Melanocyte of skin (primary cell): ENCODE measurements around the gene PPP1R26. TPM values are rescaled to one million over a fixed set of nuclear protein-coding genes. Genes with fewer than 3 reads are reported as not detected.

Experiments
- total RNA-seq, 2 donors: library from RNA; depleted of rRNA; stranded (reverse); fragments of >200 nt; gene quantifications; 2 replicates each; pipeline ENCODE4 v1.2.3, GENCODE V29; 2012

The PPP1R26 gene
- total RNA-seq, result 10 to 100 TPM; 13.1 to 16.3 TPM

GRCh38 chr9:135479469-135480052 lies at the start of gene PPP1R26:
Gene PPP1R26, plus strand, starts transcription at chr9:135479782. Its CDS starts 4,729 bp downstream, at chr9:135484511.

GRCh38 chr9:135500525-135501260 lies 21.1 kb downstream of the PPP1R26 start, which contains the start of gene MRPS2:
Gene MRPS2, plus strand, starts transcription at chr9:135500682. Its CDS starts 29 bp downstream, at chr9:135500711.

GRCh38 chr9:135520916-135521607 lies 41.5 kb downstream of the PPP1R26 start, which contains the start of gene LCN1:
Gene LCN1, plus strand, starts transcription at chr9:135521440. Its CDS starts 58 bp downstream, at chr9:135521498.

Other genes with a start within 250 kb of the PPP1R26 start
- 10 to 100 TPM; 25.1 to 57.3 TPM for gene MRPS2, start 20.9 kb downstream of the PPP1R26 start, total RNA-seq
- gene LCN1, start 41.7 kb downstream of the PPP1R26 start, total RNA-seq, result not detected
- not detected for gene OBP2A, start 66.3 kb downstream of the PPP1R26 start, total RNA-seq
- 10 to 100 TPM in 1 of 2 donors, 1 to 10 TPM in 1; 10.0 to 11.0 TPM for gene PAEP, start 82.0 kb downstream of the PPP1R26 start, total RNA-seq
- not detected for gene GLT6D1, start 159.8 kb downstream of the PPP1R26 start, total RNA-seq
- gene LCN9, start 183.5 kb downstream of the PPP1R26 start, total RNA-seq, result not detected
- not detected for gene SOHLH1, start 219.7 kb downstream of the PPP1R26 start, total RNA-seq
- not detected for gene KCNT1, start 222.4 kb downstream of the PPP1R26 start, total RNA-seq